DOHH2 (cell line): ENCODE results near the gene SBK3.

Experiments used
- EZH2phosphoT487 ChIP-seq: fragments of 200-600 bp; sonication (generic); IDR thresholded peaks from 2 replicates; pipeline ENCODE4 v1.6.1; 2017; ENCODE audit warnings: borderline replicate concordance, mild to moderate bottlenecking, antibody characterized with exemption, low read length, moderate library complexity, mixed read lengths
- TF ChIP-seq, protein P1 (sequence below): fragments of 200-600 bp; sonication (generic); IDR thresholded peaks from one replicate; pipeline ENCODE4 v1.5.1; 2014; ENCODE audit warnings: antibody characterized with exemption, mild to moderate bottlenecking, low read depth, low read length; ENCODE audit not compliant: poor library complexity, severe bottlenecking

DNA sequence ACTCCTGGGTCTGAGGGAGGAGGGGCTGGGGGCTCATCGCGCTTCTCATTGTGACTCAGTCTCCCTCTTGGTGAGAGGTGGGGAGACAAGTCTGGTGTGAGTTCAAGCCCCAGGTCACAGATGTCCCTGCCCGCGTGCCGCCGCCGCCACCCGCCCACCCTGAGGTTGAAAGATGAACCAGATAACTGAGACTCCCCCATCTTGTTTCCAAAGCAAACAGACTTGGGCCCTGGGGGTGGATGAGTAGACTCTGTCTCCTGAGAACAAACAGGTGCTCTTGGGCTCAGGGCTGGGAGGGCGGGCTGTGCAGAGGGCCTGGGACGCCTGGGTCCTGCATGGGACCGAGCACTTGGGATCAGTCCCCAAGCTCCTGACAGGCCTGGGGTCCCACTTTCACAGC is 9.0 kb downstream of the SBK3 start:
- TF ChIP-seq, protein P1, sequence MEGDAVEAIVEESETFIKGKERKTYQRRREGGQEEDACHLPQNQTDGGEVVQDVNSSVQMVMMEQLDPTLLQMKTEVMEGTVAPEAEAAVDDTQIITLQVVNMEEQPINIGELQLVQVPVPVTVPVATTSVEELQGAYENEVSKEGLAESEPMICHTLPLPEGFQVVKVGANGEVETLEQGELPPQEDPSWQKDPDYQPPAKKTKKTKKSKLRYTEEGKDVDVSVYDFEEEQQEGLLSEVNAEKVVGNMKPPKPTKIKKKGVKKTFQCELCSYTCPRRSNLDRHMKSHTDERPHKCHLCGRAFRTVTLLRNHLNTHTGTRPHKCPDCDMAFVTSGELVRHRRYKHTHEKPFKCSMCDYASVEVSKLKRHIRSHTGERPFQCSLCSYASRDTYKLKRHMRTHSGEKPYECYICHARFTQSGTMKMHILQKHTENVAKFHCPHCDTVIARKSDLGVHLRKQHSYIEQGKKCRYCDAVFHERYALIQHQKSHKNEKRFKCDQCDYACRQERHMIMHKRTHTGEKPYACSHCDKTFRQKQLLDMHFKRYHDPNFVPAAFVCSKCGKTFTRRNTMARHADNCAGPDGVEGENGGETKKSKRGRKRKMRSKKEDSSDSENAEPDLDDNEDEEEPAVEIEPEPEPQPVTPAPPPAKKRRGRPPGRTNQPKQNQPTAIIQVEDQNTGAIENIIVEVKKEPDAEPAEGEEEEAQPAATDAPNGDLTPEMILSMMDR: no peak
- TF ChIP-seq EZH2phosphoT487: no peak
